ENCODE results near the gene MYO10.
"Not testable (repeated sequence)": the region's sequence is repeated elsewhere in the genome, so short reads cannot be mapped to it uniquely, and the experiment has no call there.

Gene MYO10

DNA sequence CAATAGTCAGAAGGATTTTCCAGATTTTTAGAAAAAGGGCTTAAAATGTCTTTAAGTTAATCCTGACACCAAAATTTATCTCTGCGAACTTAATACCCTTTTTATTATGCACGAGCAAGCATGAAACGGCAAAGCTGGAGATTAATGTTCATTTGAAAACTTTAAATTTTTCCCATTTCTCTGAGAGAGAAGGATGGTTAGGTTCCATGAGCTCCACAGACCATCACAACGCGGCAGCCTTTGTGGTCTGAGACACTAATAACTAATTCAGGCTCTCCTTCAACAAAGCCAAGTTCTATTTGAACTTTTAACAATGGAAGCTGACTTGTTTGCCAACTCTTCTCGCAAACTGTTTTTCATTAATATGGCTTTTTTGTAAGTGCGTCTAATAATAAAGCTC, 94.7 kb downstream of the MYO10 start:
- Histone ChIP-seq H3K4me3 (ENCODE audit: low read depth in 1 of 2, low read length in 2 of 2) (no peak overlapping the region), H2AFZ (ENCODE audit: low read depth, low read length) (no peak overlapping the region), H4K20me1 (ENCODE audit: insufficient read depth, low read length) (no peaks in the 10 kb centered on the region), H3K27me3 (ENCODE audit: insufficient read depth, low read length, poor library complexity) (no peaks in the 10 kb centered on the region), H3K9ac (ENCODE audit: low read depth, low read length) (no peak overlapping the region), H3K36me3 (ENCODE audit: insufficient read depth, low read length) (no peaks in the 10 kb centered on the region), H3K4me1 (ENCODE audit: insufficient read depth, low read length) (no peaks in the 10 kb centered on the region), H3K79me2 (ENCODE audit: insufficient read depth, low read length) (no peaks in the 10 kb centered on the region), H3K27ac (ENCODE audit: low read length) (no peak overlapping the region), H3K9me3 (ENCODE audit: insufficient read depth, low read length, severe bottlenecking) (no peaks in the 10 kb centered on the region), H3K4me2 (ENCODE audit: insufficient read depth, low read length) (no peak overlapping the region)
- DNase-seq: no peak
- ATAC-seq (ENCODE audit: insufficient read depth, low read depth): no peak
- TF ChIP-seq EZH2 (IDR thresholded peaks at IDR 0.05; ENCODE audit: borderline replicate concordance, low read depth, low read length, severe bottlenecking): no peak
- TF ChIP-seq, protein P1, sequence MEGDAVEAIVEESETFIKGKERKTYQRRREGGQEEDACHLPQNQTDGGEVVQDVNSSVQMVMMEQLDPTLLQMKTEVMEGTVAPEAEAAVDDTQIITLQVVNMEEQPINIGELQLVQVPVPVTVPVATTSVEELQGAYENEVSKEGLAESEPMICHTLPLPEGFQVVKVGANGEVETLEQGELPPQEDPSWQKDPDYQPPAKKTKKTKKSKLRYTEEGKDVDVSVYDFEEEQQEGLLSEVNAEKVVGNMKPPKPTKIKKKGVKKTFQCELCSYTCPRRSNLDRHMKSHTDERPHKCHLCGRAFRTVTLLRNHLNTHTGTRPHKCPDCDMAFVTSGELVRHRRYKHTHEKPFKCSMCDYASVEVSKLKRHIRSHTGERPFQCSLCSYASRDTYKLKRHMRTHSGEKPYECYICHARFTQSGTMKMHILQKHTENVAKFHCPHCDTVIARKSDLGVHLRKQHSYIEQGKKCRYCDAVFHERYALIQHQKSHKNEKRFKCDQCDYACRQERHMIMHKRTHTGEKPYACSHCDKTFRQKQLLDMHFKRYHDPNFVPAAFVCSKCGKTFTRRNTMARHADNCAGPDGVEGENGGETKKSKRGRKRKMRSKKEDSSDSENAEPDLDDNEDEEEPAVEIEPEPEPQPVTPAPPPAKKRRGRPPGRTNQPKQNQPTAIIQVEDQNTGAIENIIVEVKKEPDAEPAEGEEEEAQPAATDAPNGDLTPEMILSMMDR (IDR thresholded peaks at IDR 0.05; ENCODE audit: borderline replicate concordance, extremely low read depth, low read length, poor library complexity, severe bottlenecking): no peak

DNA sequence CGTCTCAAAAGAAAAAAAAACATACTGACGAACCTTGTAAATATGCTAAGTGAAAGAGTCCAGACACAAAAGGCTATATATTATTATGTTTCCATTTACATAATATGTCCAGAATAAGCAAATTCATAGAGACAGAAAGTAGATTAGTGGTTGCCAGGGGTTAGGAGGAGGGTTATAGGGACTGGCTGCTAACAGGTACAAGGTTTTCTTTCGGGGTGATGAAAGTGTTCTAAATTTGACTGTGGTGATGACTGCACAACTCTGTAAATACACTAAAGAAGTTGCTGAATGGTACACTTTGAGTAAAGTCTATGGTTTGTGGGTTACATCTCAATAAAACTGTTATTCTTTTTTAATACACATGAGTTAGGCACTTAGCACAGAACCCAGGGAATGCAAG, 98.8 kb downstream of the MYO10 start:
- no peak for ATAC-seq (ENCODE audit: insufficient read depth, low read depth)
- no peak for DNase-seq
- H3K4me3 ChIP-seq (ENCODE audit: low read depth in 1 of 2, low read length in 2 of 2): no peak overlapping the region
- H3K79me2 ChIP-seq (ENCODE audit: insufficient read depth, low read length): no peaks in the 10 kb centered on the region
- no peak overlapping the region for H3K4me2 ChIP-seq (ENCODE audit: insufficient read depth, low read length)
- no peak overlapping the region for H2AFZ ChIP-seq (ENCODE audit: low read depth, low read length)
- no peak overlapping the region for H3K27ac ChIP-seq (ENCODE audit: low read length)
- no peak overlapping the region for H3K9ac ChIP-seq (ENCODE audit: low read depth, low read length)
- no peaks in the 10 kb centered on the region for H3K9me3 ChIP-seq (ENCODE audit: insufficient read depth, low read length, severe bottlenecking)
- no peaks in the 10 kb centered on the region for H3K4me1 ChIP-seq (ENCODE audit: insufficient read depth, low read length)
- TF ChIP-seq EZH2 (IDR thresholded peaks at IDR 0.05; ENCODE audit: borderline replicate concordance, low read depth, low read length, severe bottlenecking): no peak
- TF ChIP-seq, protein P1 (IDR thresholded peaks at IDR 0.05; ENCODE audit: borderline replicate concordance, extremely low read depth, low read length, poor library complexity, severe bottlenecking): no peak
- H3K36me3 ChIP-seq (ENCODE audit: insufficient read depth, low read length): no peaks in the 10 kb centered on the region
- no peaks in the 10 kb centered on the region for H3K27me3 ChIP-seq (ENCODE audit: insufficient read depth, low read length, poor library complexity)
- no peaks in the 10 kb centered on the region for H4K20me1 ChIP-seq (ENCODE audit: insufficient read depth, low read length)

DNA sequence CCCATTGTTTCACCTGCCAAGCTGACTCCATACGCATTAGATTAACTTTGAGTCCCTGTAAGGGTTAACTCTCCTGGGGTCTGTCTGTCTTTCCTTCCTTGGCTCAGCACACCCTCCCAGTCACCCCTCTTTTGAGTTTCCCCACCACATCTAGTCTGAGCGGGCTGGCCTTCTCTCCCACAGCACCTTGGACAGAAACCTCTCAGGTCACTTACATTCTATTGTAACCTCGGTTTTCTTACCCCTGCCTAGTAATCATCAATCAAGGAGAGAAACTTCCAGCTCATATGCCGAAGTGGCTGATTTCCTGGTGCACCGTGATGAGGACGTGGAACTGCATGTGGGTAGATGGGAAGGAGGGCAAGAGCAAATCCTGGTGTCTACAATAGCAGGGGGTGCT, 102.1 kb downstream of the MYO10 start:
- H3K9me3 ChIP-seq (ENCODE audit: insufficient read depth, low read length, severe bottlenecking): no peaks in the 10 kb centered on the region
- TF ChIP-seq EZH2 (IDR thresholded peaks at IDR 0.05; ENCODE audit: borderline replicate concordance, low read depth, low read length, severe bottlenecking): no peak
- TF ChIP-seq, protein P1 (IDR thresholded peaks at IDR 0.05; ENCODE audit: borderline replicate concordance, extremely low read depth, low read length, poor library complexity, severe bottlenecking): no peak
- no peaks in the 10 kb centered on the region for H3K36me3 ChIP-seq (ENCODE audit: insufficient read depth, low read length)
- no peaks in the 10 kb centered on the region for H3K4me1 ChIP-seq (ENCODE audit: insufficient read depth, low read length)
- no peak overlapping the region for H3K27ac ChIP-seq (ENCODE audit: low read length)
- H2AFZ ChIP-seq (ENCODE audit: low read depth, low read length): no peak overlapping the region
- H3K27me3 ChIP-seq (ENCODE audit: insufficient read depth, low read length, poor library complexity): no peaks in the 10 kb centered on the region
- H3K4me3 ChIP-seq (ENCODE audit: low read depth in 1 of 2, low read length in 2 of 2): no peak overlapping the region
- no peaks in the 10 kb centered on the region for H4K20me1 ChIP-seq (ENCODE audit: insufficient read depth, low read length)
- H3K9ac ChIP-seq (ENCODE audit: low read depth, low read length): no peak overlapping the region
- no peaks in the 10 kb centered on the region for H3K79me2 ChIP-seq (ENCODE audit: insufficient read depth, low read length)
- ATAC-seq (ENCODE audit: insufficient read depth, low read depth) (no peak), DNase-seq (no peak)
- H3K4me2 ChIP-seq (ENCODE audit: insufficient read depth, low read length): no peak overlapping the region

DNA sequence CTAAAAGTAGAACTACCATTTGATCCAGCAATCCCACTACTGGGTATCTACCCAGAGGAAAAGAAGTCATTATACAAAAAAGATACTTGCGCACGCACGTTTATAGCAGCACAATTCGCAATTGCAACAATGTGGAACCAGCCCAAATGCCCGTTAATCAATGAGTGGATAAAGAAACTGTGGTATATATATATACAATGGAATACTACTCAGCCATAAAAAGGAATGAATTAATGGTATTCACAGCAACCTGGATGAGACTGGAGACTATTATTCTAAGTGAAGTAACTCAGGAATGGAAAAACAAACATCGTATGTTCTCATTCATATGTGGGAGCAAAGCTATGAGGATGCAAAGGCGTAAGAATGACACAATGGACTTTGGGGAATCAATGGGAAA, 104.8 kb downstream of the MYO10 start:
- H3K9me3 ChIP-seq (ENCODE audit: insufficient read depth, low read length, severe bottlenecking); DNase-seq; H3K27ac ChIP-seq (ENCODE audit: low read length); H4K20me1 ChIP-seq (ENCODE audit: insufficient read depth, low read length); H3K4me1 ChIP-seq (ENCODE audit: insufficient read depth, low read length); H3K36me3 ChIP-seq (ENCODE audit: insufficient read depth, low read length); H3K9ac ChIP-seq (ENCODE audit: low read depth, low read length); ATAC-seq (ENCODE audit: insufficient read depth, low read depth); H3K27me3 ChIP-seq (ENCODE audit: insufficient read depth, low read length, poor library complexity); H3K79me2 ChIP-seq (ENCODE audit: insufficient read depth, low read length); H2AFZ ChIP-seq (ENCODE audit: low read depth, low read length); H3K4me3 ChIP-seq (ENCODE audit: low read depth in 1 of 2, low read length in 2 of 2); H3K4me2 ChIP-seq (ENCODE audit: insufficient read depth, low read length): not testable (repeated sequence)
